Smooth muscle cell (in vitro differentiated cells): ENCODE data around the gene TMX1. TPM values are rescaled to one million over a fixed set of nuclear protein-coding genes. Genes with fewer than 3 reads are reported as not detected.

Experiments used
- DNase-seq: peaks from one replicate; lab custom pipeline; 2025; ENCODE audit not compliant: unreplicated experiment; lab: John Stamatoyannopoulos, UW
- H2AFZ ChIP-seq: fragments of 200-600 bp; sonication (generic); 2 replicates; pipeline ENCODE4 v1.6.0; 2016; ENCODE audit warnings: antibody characterized with exemption, low read depth, mild to moderate bottlenecking
- H3F3A ChIP-seq: fragments of 200-600 bp; sonication (generic); 2 replicates; pipeline ENCODE4 v1.6.0; 2017; ENCODE audit warnings: antibody characterized with exemption, low read depth
- H3K27ac ChIP-seq: fragments of 200-600 bp; sonication (generic); 2 replicates; pipeline ENCODE4 v1.5.1; 2016; ENCODE audit warnings: low read depth, mild to moderate bottlenecking
- H3K27me3 ChIP-seq: fragments of 200-600 bp; sonication (generic); 2 replicates; pipeline ENCODE4 v1.6.1; 2016; ENCODE audit warnings: low read depth, mild to moderate bottlenecking
- H3K36me3 ChIP-seq: fragments of 200-600 bp; sonication (generic); 2 replicates; pipeline ENCODE4 v1.5.1; 2016; ENCODE audit warnings: low read depth
- H3K4me1 ChIP-seq: fragments of 200-600 bp; sonication (generic); 2 replicates; pipeline ENCODE4 v1.5.1; 2016; ENCODE audit warnings: low read depth
- H3K4me2 ChIP-seq: fragments of 200-600 bp; sonication (generic); 2 replicates; pipeline ENCODE4 v1.6.0; 2016; ENCODE audit warnings: mild to moderate bottlenecking
- H3K4me3 ChIP-seq: fragments of 200-600 bp; sonication (generic); 2 replicates; pipeline ENCODE4 v1.5.1; 2016; ENCODE audit warnings: mild to moderate bottlenecking
- H3K79me2 ChIP-seq: fragments of 200-600 bp; sonication (generic); 2 replicates; pipeline ENCODE4 v1.6.0; 2016; ENCODE audit warnings: low read depth, mild to moderate bottlenecking
- H3K9ac ChIP-seq: fragments of 200-600 bp; sonication (generic); 2 replicates; pipeline ENCODE4 v1.6.0; 2016; ENCODE audit warnings: low read depth
- H3K9me3 ChIP-seq: fragments of 200-600 bp; sonication (generic); replicated peaks from 2 replicates; pipeline ENCODE4 v1.5.1; 2016; ENCODE audit warnings: low read depth
- H4K20me1 ChIP-seq: fragments of 200-600 bp; sonication (generic); 2 replicates; pipeline ENCODE4 v1.6.0; 2016; ENCODE audit warnings: low read depth
- WGBS: methylation state at CpG from one replicate; pipeline ENCODE4 v1.1.7; 2016; ENCODE audit warnings: low lambda C conversion rate; 5-methylcytosine and 5-hydroxymethylcytosine counted together
- polyA plus RNA-seq: library from polyadenylated mRNA; unstranded; fragments of >200 nt; fragmentation: Nextera tagmentation; extraction: Ambion mirVana; gene quantifications from 2 replicates; pipeline ENCODE4 v1.2.1, GENCODE V29; 2016
- total RNA-seq: library from RNA; depleted of rRNA; stranded (reverse); fragments of >200 nt; gene quantifications from 2 replicates; pipeline ENCODE4 v1.2.3, GENCODE V29; 2014
- TF ChIP-seq, protein P1 (sequence below): fragments of 200-600 bp; sonication (generic); IDR thresholded peaks from 2 replicates; pipeline ENCODE4 v1.5.1; 2017; ENCODE audit warnings: borderline replicate concordance, mild to moderate bottlenecking, antibody characterized with exemption; ENCODE audit not compliant: insufficient read depth, poor library complexity, severe bottlenecking

Gene TMX1
- total and polyA plus RNA-seq, 2 experiments from 2014 or later = 31.3 to 58.5 TPM

DNA sequence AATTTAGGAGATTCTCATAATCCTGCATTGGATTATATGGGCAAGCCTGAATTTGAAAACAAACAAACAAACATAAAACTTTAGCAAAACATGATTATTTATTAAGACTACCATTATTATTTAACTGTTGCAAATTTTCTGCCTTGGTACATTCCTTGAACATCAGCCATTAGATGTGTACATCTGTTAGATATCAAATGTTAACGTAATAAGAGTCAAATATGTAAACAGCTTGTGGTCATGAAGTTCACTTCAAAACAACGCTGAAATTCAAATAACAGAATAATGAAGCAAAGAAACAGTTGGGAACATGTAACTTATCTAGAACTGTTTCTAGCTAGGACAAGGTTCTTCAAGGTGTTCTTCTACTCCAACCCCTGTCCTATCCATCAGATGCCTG, 14.3 kb upstream of the TMX1 start:
- Histone ChIP-seq H3K79me2 (no peaks in the 10 kb centered on the region), H3K36me3 (no peaks in the 10 kb centered on the region), H3F3A (no peaks in the 10 kb centered on the region), H3K4me2 (no peak overlapping the region), H3K27ac (no peak overlapping the region), H3K9ac (no peak overlapping the region), H3K9me3 (no peaks in the 10 kb centered on the region), H3K4me1 (no peaks in the 10 kb centered on the region), H4K20me1 (no peaks in the 10 kb centered on the region), H2AFZ (no peak overlapping the region), H3K27me3 (no peaks in the 10 kb centered on the region), H3K4me3 (no peak overlapping the region)
- TF ChIP-seq, protein P1, sequence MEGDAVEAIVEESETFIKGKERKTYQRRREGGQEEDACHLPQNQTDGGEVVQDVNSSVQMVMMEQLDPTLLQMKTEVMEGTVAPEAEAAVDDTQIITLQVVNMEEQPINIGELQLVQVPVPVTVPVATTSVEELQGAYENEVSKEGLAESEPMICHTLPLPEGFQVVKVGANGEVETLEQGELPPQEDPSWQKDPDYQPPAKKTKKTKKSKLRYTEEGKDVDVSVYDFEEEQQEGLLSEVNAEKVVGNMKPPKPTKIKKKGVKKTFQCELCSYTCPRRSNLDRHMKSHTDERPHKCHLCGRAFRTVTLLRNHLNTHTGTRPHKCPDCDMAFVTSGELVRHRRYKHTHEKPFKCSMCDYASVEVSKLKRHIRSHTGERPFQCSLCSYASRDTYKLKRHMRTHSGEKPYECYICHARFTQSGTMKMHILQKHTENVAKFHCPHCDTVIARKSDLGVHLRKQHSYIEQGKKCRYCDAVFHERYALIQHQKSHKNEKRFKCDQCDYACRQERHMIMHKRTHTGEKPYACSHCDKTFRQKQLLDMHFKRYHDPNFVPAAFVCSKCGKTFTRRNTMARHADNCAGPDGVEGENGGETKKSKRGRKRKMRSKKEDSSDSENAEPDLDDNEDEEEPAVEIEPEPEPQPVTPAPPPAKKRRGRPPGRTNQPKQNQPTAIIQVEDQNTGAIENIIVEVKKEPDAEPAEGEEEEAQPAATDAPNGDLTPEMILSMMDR = no peak
- no peak for DNase-seq
- WGBS = 82% methylated on average over 2 of the region's 2 CpGs

DNA sequence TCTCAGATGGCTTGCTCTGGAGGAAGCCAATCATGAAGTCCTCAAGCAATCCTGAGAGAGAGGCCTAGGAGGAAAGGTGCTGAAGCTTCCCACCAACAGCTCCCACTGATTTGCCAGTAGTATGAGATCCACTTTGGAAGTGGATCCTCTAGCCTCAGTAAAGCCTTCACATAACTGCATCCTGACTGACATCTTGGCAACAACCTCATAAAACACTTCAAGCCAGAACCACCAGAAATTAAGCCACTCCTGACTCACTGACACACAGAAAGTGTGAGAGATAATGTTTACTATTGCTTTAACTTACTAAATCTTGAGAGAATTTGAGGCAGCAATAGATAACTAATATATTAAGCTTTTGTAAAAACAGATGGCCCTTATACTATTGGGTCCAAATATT, 11.7 kb upstream of the TMX1 start:
- DNase-seq = no peak
- H4K20me1 ChIP-seq = no peaks in the 10 kb centered on the region
- H3K79me2 ChIP-seq = no peaks in the 10 kb centered on the region
- H3K4me1 ChIP-seq = no peaks in the 10 kb centered on the region
- TF ChIP-seq, protein P1 = no peak
- no peaks in the 10 kb centered on the region for H3K27me3 ChIP-seq
- no peak overlapping the region for H3K4me3 ChIP-seq
- H3K27ac ChIP-seq = no peak overlapping the region
- H3F3A ChIP-seq = no peaks in the 10 kb centered on the region
- no peaks in the 10 kb centered on the region for H3K36me3 ChIP-seq
- no peaks in the 10 kb centered on the region for H3K9me3 ChIP-seq
- H3K9ac ChIP-seq = no peak overlapping the region
- no peak overlapping the region for H3K4me2 ChIP-seq
- H2AFZ ChIP-seq = no peak overlapping the region

DNA sequence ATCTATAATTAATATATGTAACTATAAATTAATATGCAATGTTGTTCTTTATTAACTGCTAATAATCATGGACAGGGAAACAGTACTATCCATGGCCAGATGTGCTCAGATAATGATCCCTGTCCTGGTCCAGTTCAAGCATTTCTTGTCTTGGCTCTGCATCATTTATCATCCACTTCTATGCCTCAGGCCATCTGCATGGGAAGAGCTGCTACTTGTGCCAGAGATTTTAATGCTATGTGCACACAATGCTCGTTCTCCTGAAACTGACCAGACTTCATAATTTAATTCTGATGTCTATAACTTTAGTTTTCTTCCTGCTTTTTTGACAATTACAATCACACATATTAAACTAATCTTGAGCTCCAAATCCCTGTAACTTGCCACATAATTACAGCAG, 11.2 kb upstream of the TMX1 start:
- H3K4me3 ChIP-seq = no peak overlapping the region
- WGBS = 24% methylated on average over 1 of the region's 1 CpG

DNA sequence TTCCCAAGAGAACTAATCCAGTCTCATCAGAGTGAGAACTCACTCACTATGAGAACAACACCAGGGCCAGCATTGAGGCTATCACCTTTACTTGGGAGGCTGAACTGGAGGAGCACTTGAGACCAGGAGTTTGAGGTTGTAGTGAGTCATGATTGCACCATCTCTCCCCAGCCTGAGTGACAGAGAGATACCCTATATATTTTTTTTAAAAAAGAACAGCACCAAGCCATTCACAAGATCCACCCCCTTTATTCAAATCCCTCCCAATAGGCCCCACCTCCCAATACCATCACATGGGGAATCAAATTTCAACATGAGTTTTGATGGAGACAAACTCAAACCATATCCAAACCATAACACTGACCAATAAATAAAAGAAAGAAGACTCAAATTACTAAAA, 3.7 kb upstream of the TMX1 start:
- no peaks in the 10 kb centered on the region for H3F3A ChIP-seq

More for the DNA sequence above, 11.2 kb upstream of the TMX1 start:
- no peak for DNase-seq
- Histone ChIP-seq H3K27me3 (no peaks in the 10 kb centered on the region), H3K9ac (no peak overlapping the region), H3K4me2 (no peak overlapping the region), H3F3A (no peaks in the 10 kb centered on the region), H3K9me3 (no peaks in the 10 kb centered on the region), H3K27ac (no peak overlapping the region), H2AFZ (no peak overlapping the region), H3K4me1 (no peaks in the 10 kb centered on the region), H4K20me1 (no peaks in the 10 kb centered on the region), H3K79me2 (no peaks in the 10 kb centered on the region), H3K36me3 (no peaks in the 10 kb centered on the region)
- TF ChIP-seq, protein P1 = no peak

More for the DNA sequence above, 3.7 kb upstream of the TMX1 start:
- Histone ChIP-seq H3K36me3 (no peaks in the 10 kb centered on the region), H3K4me1 (peaks cover 8% of the 10 kb centered on the region), H4K20me1 (no peaks in the 10 kb centered on the region), H3K4me3 (no peak overlapping the region), H3K9ac (no peak overlapping the region), H2AFZ (no peak overlapping the region), H3K9me3 (no peaks in the 10 kb centered on the region), H3K4me2 (no peak overlapping the region), H3K27me3 (no peaks in the 10 kb centered on the region), H3K27ac (no peak overlapping the region), H3K79me2 (peaks cover 11% of the 10 kb centered on the region)
- no peak for DNase-seq
- TF ChIP-seq, protein P1 = no peak
